TTC549 (cell line): ENCODE measurements around the gene NR4A2.

Experiments used
- FAIRE-seq: peaks from 2 replicates; lab custom pipeline; 2012; peaks lifted over from hg19 to GRCh38; lab: Jason Lieb, UNC

The NR4A2 gene

DNA sequence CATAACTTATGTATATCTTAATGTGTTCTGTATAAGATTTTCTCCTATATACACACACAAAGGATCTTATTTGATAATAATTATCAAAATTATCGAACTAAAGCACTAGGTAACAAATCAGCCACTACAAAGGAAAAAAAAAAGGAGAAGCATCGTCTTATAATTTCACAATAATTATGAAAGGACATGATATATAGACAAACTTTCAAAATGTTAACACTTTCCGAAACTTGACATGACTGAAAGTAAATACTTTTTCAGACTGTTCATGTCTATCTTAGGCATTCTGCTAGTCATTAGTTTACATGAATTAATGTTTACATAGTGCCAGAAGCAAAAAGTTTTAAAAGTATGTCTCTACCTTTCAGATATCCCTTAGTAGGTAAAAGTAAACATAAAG lies 7.3 kb upstream of the NR4A2 start:
- no peak for FAIRE-seq

DNA sequence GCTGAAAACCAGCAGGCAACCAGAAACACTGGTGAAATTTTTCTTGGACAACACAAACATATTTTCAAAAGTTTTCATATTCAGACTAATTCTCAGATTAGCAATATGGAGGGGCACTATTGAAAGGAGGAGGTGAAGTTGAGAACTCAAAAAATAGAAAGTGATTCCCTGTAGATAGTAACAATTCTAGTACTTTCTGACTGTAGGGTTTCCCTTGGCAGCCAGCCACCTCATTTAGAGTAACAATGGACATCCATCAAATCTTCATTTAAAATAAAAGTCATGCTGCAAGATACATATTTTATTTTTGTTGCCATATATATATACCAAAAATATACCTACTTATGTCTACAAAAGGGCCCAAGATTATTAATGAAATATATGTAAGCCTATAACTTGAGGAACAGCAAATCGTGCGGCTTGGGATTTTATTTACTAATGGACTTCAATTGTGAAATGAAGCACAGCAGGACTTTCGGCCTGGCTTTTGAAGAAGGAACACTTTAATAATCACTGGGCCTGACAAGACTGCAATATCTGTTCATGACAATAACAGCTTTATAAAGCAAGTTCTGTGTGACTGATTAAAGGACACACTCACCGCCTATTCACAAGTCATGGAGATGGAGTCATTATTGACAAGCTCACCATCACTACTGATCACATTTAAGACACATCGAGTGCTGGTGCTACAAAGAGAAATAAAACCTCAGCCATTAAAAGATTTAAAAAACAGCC lies 6.8 kb upstream of the NR4A2 start:
- no peak for FAIRE-seq

DNA sequence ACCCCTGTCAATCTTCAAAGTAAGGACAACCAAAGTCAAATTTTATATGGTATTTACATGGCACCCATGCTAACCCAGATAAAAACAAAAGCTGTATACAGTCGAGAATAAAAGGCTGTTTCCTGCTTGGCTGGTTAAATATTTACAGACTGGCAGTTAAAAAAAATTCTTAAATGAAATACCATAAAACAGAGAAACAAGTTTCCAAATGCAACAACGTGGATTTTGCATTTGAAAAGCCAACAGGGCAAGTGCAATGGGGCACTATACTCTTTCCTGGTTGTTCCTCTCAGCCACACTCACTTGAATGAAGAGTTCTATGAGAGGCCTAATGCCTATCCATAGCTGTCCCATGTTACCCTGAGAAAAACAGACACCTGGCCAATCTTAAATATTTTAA lies 6.1 kb upstream of the NR4A2 start:
- FAIRE-seq = no peak

DNA sequence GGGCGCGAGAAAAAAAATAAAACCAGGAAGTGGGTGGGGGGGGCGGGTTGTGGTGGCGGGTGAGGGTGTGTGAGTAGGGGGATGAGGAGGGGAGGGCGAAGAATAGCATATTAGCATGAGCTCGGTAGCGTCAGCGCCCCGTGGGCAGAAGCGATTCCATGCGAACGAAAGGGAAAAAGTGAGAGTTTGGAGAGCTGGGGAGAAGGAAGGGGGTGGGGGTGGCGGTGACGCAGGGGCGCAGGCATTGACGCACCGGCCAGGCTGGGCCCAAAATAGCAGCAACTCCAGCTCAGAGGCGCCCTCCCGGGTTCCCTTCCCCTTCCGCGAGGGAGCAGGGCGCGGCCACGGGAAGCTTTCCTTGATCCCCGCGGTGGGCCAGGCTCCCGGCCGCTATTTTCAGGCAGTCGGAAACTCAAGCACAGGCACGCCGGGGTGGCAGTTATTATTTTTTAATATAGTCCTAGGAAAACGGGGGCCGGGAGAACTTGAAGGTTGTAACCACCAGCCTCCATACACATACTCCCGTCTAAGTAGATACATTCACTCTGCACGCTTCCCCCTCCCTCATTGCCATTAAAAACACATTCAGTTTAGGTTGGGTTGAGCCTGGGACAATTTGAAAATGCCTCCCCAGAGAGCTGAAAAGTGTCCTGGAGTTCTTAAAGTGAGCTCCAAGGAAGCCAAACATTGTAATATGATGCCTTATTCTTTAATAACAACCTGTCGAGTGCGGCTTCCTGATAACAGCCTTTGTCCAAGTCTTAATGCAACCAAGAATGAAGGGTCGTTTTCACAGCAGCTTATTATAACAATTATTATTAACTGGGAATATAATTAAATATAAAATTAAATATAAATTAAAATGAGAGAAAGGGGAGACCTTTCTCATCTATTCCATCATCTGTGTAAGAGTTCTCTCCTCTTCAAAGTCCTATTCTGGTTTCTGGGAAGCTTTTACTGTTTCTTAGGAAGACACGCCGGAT lies 2.3 kb upstream of the NR4A2 start:
- no peak for FAIRE-seq

DNA sequence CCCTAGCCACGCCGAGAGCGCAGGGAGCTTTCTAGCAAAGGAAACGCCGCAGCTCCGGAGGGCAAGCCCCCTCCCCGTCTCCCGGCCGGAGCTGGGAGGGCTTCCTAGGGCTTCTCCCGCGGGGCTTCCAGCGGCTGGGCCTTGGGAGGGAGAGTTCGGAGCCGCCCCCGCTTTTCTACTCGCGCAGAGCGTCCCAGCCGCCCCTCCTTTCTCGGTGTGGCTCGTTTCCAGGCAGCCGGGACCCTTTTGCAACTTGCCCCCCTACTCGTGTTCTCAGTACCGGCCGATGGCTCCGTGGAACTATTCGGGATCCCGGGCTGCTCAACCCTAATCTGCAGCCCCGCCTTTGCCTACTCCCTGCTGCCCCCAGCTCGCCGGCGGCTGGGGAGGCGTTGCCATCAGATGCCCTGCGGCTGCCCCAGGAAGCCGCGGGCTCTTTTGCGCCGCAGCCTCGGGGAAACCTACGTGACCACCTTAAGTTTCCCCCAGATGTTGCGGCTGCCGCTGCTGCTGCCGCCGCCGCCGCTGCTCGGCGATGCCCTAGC lies 1.5 kb upstream of the NR4A2 start:
- no peak for FAIRE-seq

DNA sequence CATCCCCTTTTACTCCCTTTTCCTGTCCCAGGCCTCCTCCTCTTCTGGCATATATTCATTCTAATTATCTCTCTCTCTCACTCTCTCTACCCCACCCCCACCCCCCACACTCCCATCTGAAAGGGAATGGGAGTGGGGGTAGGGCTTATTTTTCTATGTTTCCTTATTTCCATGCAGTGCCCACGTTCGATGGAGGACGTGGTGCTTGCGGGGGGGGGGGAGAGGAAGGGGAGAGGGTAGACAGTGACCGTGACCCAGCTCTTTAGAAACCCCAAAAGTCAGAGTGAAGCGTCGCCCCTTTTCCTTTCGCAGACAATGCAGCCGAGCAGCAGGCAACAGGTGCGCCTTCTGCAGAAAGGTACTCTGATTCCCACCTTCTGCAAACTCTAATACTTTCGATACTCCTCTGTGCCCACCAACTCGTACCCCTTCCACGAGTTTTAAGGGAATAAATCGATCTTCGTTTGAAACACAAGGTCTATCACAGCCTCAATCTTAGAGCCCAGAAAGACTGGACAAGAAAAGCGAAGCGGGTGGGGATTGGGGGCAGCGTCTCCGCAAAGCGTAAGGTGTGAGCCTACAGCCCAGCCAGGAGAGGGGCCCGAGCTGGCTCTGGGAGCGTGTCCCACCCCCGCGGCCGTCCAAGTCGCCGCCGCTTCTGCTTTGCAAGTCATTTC lies 891 bp upstream of the NR4A2 start:
- no peak for FAIRE-seq

DNA sequence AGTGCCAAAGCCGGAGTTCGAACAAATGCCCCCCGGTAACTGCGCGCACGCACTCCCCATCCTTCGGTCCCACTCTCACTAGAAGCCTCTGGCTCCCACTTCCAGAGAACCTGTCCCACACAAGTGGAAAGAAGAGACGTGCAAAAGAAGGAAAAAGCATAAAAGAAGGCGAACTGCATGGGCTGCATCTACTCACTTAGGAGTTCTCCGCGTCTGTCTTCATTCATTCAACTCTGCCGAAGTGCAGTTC lies 312 bp downstream of the NR4A2 start:
- FAIRE-seq = no peak

DNA sequence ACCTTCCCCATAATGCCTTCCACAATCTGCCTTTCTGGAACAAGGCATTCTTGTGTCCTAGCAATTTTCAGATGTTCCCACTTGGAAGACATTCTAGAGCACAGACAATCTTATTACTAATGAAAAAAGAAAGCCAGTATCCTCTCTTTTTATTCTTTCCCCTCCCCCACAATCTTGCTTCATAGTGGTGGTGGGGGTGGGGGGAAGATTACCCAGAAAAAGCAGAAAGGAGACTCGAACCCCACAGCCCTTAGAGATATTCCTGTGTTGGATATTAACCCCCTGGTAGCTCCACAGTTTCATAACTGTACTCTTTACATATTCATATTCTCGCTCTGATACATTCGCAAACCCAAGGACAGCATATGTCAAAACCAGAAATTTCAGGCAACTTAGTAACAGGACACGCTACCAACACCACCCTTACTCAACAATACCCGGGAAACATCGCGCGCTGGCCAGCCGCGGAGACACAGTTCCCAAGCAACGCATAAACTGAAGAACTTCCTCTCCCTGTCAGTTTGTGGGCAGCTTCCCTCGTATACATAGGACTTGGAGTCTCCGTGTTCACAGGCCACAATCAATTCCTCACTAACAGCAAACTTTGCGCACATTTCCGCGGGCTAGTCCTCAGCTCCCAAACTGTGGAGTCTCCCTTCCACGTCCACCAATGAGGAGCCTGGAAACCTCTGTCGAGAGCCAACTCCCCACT lies 793 bp downstream of the NR4A2 start:
- no peak for FAIRE-seq

DNA sequence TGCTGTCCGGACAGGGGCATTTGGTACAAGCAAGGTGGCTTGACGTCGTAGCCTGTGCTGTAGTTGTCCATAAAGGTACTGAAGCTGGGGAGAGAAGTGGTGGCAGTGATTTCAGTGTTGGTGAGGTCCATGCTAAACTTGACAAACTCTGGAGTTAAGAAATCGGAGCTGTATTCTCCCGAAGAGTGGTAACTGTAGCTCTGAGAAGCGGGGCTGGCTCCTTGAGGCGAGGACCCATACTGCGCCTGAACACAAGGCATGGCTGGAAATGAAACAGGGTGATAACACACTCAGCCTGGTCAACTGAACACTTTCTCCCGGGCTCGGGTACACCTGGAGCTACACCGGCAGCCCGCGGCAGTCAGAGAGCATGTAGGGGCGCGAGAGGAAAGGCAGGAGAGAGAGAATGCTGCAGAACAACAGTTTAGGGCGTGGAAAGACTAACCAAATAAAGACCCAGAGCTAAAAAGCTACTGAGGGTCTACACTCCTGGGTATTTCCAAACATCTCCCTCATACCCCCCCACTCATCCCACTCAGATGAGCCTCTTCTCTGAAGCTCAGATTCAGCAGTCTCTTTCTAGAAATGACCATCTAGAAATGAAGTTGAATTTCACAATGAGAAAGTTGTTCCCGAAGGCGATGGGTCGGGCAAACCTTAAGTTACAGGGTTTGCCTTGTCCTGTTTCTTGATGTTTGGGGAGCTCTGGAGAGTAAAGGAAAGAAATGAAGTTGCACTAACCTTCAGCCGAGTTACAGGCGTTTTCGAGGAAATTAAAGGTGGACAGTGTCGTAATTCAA lies 2.4 kb downstream of the NR4A2 start:
- FAIRE-seq = no peak

DNA sequence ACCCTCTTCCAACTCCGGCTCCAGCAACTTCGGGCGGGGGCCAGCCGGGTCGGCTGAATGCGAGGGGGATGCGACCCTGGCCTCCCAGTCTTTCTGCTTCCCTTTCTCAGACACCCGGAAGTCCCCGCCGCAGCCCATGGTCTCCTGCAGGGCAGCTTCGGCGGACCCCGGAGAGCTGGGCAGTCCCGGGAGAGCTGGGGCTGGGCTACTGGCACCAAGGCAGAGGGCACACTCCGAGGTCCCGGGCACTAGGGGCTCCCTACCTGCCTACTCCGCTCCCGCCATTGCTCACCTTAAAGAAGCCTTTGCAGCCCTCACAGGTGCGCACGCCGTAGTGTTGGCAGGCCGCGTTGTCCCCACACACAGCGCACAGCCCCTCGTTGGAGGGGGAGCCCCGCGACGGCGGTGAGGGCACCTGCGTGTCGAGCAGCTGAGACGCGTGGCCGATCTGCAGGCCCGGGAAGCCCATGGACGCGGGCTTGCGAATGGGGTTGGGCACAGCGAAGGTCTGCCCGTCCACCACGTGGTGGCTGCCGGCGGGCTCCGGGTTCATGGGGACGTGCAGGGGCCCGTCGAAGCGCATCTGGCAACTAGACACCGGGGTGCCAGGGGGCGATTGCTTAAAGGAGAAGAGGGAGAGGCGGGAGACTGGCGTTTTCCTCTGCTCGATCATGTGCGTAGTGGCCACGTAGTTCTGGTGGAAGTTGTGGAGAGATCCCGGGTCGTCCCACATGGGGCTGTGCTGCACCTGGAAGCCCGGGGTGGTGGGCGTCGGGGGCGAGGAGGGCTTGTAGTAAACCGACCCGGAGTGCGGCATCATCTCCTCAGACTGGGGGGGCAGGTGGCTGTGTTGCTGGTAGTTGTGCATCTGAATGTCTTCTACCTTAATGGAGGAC lies 3.2 kb downstream of the NR4A2 start:
- no peak for FAIRE-seq

DNA sequence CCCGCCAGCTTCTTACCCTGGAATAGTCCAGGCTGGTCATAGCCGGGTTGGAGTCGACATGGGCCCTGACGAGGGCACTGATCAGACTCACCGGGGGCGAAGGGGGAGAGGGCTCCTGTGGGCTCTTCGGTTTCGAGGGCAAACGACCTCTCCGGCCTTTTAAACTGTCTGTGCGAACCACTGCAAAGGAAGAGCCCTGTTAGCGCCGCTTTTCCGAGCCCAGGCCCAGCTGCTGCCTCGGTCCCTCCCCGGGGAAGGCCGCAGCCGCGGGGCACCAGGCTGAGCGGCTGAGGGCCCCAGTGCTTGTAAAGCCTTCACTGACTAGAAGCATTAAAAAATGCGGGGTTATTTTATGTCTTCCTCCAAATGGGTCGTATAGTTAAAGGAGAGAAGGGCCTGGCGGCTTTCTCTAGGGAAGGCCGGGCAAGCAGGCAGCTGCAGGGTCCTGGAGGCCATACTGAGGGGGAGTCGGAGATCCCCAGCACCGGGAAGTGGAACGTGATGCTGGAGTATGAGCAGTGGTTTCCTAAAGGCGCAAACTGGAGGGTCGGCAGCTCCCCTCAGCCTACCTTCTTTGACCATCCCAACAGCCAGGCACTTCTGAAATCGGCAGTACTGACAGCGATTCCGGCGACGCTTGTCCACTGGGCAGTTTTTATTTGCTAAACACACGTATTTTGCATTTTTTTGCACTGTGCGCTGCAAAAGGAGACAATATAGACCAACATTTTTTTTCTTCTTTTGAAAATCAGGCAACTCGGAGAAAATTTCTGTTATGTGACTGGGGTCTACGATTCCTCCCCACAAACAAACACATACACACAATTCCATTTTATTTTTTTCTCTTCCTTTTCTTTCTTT lies 4.5 kb downstream of the NR4A2 start:
- FAIRE-seq = no peak

DNA sequence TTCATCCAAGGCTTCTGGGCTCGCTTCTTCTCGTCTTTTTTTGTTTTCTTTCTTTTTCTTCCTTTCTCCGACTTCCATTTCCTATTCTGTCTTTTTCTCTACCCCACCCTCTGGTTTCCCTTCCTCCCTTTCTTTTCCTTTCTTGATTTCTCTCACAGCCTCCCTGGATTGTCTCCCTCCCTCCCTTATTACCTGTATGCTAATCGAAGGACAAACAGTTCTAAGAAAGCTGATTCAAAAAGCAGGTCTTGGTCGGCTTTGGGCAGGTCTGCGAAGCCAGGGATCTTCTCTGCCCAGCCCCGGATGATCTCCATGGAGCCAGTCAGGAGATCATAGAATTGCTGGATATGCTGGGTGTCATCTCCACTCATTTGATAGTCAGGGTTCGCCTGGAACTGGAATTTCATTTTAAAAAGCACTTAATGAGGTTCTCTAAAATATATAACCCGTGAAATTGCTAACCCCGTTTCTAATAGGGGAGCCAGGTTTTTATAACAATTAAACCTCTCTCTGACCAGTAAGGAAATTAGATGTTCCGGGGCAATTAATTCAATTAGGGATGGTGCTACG lies 5.9 kb downstream of the NR4A2 start:
- no peak for FAIRE-seq

DNA sequence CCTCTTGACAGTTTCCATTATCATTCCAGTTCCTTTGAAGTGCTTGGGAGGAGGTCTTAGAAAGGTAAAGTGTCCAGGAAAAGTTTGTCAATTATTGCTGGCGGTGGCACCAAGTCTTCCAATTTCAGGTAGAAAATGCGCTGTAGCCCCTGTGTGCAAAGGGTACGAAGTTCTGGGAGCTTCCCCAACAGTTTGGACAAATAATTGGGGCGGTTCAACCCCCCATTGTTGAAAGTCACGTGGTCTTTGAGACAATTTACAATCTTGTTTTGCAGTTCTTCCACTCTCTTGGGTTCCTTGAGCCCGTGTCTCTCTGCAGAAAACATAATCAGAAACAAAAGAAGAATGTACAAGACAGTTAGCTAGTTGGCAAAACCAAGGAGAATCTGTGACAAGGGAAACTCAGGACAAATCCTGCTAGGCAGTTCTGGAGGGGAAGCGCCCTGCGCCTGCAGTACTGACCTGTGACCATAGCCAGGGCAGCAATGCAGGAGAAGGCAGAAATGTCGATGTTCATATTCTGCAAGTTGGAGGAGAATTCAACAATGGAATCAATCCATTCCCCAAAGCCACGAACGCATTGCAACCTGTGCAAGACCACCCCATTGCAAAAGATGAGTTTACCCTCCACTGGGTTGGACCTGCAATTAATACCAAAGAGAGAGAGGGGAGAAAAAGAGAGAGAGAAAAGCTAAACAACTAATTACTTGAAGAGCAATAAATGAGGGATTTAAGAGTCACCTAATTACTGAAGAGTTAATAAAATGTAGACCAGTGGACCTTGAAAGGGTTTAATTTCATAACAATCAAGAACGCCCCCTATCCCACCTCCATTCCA lies 6.6 kb downstream of the NR4A2 start:
- FAIRE-seq = no peak

DNA sequence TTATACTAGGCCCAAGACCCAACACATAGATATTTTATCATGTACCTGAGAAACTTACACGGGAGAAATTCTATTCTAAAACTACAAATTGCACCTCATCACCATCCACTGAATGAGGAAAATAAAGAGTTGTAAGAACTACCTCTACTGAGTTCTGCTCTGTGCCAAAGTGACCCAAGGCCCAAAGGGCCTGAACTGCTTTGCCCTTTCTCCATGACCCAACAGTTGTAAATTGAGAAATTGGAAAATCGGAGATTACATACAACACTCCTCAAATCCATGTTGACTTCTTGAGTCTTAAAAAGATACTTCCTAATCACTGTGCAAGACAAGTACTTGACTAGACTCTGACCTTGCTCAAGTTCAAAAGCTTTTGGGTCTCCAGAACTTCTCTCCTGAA lies 8.8 kb downstream of the NR4A2 start:
- FAIRE-seq = no peak

DNA sequence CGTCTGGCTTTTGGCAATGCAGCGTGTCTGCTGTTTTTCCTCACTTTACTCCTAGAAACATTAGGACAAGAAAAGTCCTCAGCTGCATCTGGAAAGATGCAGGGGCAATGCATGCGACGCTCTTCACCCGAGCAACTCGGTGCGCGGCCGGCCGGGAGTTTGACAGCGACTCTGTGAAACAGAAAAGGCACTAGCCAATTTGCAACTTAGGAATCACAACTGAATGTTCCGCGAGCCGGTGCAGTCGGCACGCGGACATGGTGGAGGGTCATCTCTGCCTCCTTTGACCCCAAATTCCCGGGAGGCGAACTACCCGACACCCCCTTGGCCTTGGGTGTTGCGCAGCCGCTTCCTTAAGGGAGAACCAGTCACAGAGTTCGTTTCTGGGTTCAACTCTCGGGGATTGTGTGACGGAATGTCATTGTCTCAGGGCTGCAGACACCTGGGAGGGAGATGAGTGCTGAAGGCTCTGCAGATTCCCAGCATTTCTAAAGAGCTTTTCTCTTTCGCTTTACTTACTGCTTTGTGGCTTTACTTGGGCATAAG lies 9.8 kb downstream of the NR4A2 start:
- no peak for FAIRE-seq

DNA sequence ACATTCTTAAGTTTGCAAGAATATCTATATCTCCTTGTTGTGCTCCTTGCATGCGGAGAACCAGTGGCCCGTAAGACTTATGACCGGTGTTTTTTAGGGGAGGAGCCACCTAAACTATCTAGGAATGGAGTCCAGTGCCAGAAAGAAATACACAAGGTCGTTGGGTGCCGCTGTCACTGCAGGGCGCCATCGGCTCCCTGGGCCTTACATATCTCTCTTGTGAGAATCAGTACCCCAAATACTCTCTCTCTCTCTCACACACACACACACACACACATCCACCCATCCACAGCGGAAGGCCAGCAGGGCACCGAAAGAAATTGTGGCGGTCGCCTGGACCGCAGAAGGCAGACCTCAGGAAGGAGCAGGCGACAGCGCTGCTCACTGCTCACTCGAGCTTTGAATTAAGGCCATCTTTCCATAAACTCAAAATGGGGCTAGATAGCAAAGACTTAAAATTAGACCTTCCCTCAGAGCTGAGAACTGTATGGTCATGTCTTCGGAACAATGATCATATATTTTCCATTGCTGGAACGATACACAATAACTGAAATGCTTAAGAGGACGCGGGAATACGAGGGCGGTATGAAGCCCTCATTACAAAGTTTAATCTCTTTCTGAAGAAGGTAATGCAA lies 10.4 kb downstream of the NR4A2 start:
- FAIRE-seq = no peak

DNA sequence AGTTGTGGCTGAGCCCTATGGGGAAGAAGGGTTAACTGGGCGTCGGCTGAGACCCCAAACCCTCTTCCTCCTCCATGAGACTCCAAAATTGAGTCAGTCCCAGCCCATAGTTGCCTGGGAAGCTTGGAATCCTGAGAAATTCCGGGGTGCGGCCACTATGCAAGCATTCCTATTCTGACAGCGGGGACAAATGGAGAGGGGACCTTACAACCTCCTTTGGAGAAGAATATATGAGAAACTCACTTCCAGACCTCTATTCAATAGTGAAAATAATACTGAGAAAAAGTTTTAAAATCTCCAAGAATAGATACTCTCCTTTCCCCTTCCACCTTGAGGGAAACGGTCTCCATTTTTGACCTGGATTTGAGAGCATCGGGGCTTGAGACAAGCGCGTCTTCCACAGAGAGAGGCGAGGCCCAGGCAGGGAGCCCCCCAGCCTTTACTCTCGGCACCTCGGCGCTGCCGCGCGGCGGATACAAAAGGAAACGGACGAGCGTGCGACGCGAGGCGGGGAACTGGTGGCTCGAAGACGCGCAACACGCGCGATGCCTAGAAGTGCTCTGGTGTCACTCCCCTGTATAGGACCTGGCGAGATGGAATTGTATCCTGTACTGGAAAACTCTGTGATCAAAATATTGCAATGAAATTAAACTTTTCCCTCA lies 11.1 kb downstream of the NR4A2 start:
- no peak for FAIRE-seq
